ENCODE results near the gene SLC6A12.

SLC6A12 gene

GRCh38 chr12:157644-158043 is 56.3 kb downstream of the SLC6A12 start:
- no peak for DNase-seq

GRCh38 chr12:156945-157344 is 57.0 kb downstream of the SLC6A12 start:
- no peak for DNase-seq

GRCh38 chr12:155646-156045 is 58.3 kb downstream of the SLC6A12 start:
- DNase-seq = no peak

- no peak for DNase-seq
Observed at GRCh38 chr12:155006-155405, 59.0 kb downstream of the SLC6A12 start.

- no peak for DNase-seq
Observed at GRCh38 chr12:154058-154457, 59.9 kb downstream of the SLC6A12 start.

- peak; percentile 50 for DNase-seq
Observed at GRCh38 chr12:153080-153746, 60.7 kb downstream of the SLC6A12 start.

- no peak for DNase-seq
Observed at GRCh38 chr12:152440-152839, 61.5 kb downstream of the SLC6A12 start.

- DNase-seq = no peak
Observed at GRCh38 chr12:151579-151978, 62.4 kb downstream of the SLC6A12 start.

- DNase-seq = no peak
Observed at GRCh38 chr12:148676-149416, 65.1 kb downstream of the SLC6A12 start.

- no peak for DNase-seq
Observed at GRCh38 chr12:147242-147641, 66.7 kb downstream of the SLC6A12 start.

GRCh38 chr12:145369-145960 is 68.5 kb downstream of the SLC6A12 start:
- no peak for DNase-seq

GRCh38 chr12:144650-145284 is 69.2 kb downstream of the SLC6A12 start:
- no peak for DNase-seq

GRCh38 chr12:143964-144649 is 69.8 kb downstream of the SLC6A12 start:
- no peak for DNase-seq

- no peak for DNase-seq
Observed at GRCh38 chr12:140162-140561, 73.8 kb downstream of the SLC6A12 start.

Measured in COR-L47 (cell line).